H9 (cell line): ENCODE results near the gene IL15. TPM values are rescaled to one million over a fixed set of nuclear protein-coding genes. Genes with fewer than 3 reads are reported as not detected.

Source experiments
- DNase-seq: peaks from one replicate; pipeline ENCODE4 v3.0.0-alpha.2; 2017
- H2AFZ ChIP-seq: one replicate; pipeline ENCODE4 v1.6.1; 2013; ENCODE audit warnings: mild to moderate bottlenecking, low read length, control low read depth, moderate library complexity
- H2AK5ac ChIP-seq: 2 replicates; pipeline ENCODE4 v1.6.1; 2013; ENCODE audit warnings: low read length, control low read depth, mixed read lengths; ENCODE audit not compliant: insufficient read length
- H2BK120ac ChIP-seq: one replicate; pipeline ENCODE4 v1.6.1; 2013; ENCODE audit warnings: low read depth, mild to moderate bottlenecking, low read length, control low read depth, inconsistent platforms; ENCODE audit not compliant: poor library complexity, severe bottlenecking
- H2BK12ac ChIP-seq: 2 replicates; pipeline ENCODE4 v1.6.1; 2013; ENCODE audit warnings: low read length, control low read depth, mixed read lengths, low read depth; ENCODE audit not compliant: insufficient read length
- H2BK15ac ChIP-seq: 2 replicates; pipeline ENCODE4 v1.6.1; 2013; ENCODE audit warnings: low read depth, low read length, control low read depth
- H2BK20ac ChIP-seq: one replicate; pipeline ENCODE4 v1.6.1; 2013; ENCODE audit warnings: low read depth, mild to moderate bottlenecking, low read length, control low read depth, inconsistent platforms; ENCODE audit not compliant: poor library complexity, severe bottlenecking
- H2BK5ac ChIP-seq: 2 replicates; pipeline ENCODE4 v1.6.1; 2013; ENCODE audit warnings: low read length, control low read depth, mixed read lengths; ENCODE audit not compliant: insufficient read length
- H3K14ac ChIP-seq: 2 replicates; pipeline ENCODE4 v1.6.1; 2013; ENCODE audit warnings: low read length, control low read depth; ENCODE audit not compliant: insufficient read depth
- H3K18ac ChIP-seq: 2 replicates; pipeline ENCODE4 v1.6.1; 2013; ENCODE audit warnings: low read depth, mild to moderate bottlenecking, mixed read lengths, low read length, control low read depth; ENCODE audit not compliant: insufficient read length
- H3K23ac ChIP-seq: 2 replicates; pipeline ENCODE4 v1.6.1; 2013; ENCODE audit warnings: low read length, control low read depth, mixed read lengths, low read depth; ENCODE audit not compliant: insufficient read length
- H3K23me2 ChIP-seq: 2 replicates; pipeline ENCODE4 v1.6.1; 2013; ENCODE audit warnings: low read depth, mild to moderate bottlenecking, mixed read lengths, low read length, control low read depth; ENCODE audit not compliant: insufficient read length, poor library complexity, severe bottlenecking
- H3K27ac ChIP-seq: 2 replicates; pipeline ENCODE4 v1.5.1; 2013; ENCODE audit warnings: low read length, control low read depth, mixed read lengths, low read depth; ENCODE audit not compliant: insufficient read length
- H3K27me3 ChIP-seq: 2 replicates; pipeline ENCODE4 v1.6.1; 2013; ENCODE audit warnings: low read length, control low read depth, inconsistent platforms; ENCODE audit not compliant: insufficient read depth
- H3K4ac ChIP-seq: 2 replicates; pipeline ENCODE4 v1.6.1; 2013; ENCODE audit warnings: low read depth, mild to moderate bottlenecking, control low read depth, inconsistent platforms, low read length, moderate library complexity
- H3K4me1 ChIP-seq: 2 replicates; pipeline ENCODE4 v1.6.1; 2013; ENCODE audit warnings: low read length, control low read depth, inconsistent platforms; ENCODE audit not compliant: insufficient read depth
- H3K4me2 ChIP-seq: 2 replicates; pipeline ENCODE4 v1.6.1; 2013; ENCODE audit warnings: low read length, control low read depth, mixed read lengths; ENCODE audit not compliant: insufficient read length, insufficient read depth
- H3K56ac ChIP-seq: 2 replicates; pipeline ENCODE4 v1.6.1; 2013; ENCODE audit warnings: low read depth, mild to moderate bottlenecking, mixed read lengths, low read length, control low read depth; ENCODE audit not compliant: insufficient read length
- H3K79me1 ChIP-seq: 2 replicates; pipeline ENCODE4 v1.6.1; 2013; ENCODE audit warnings: low read depth, mild to moderate bottlenecking, moderate library complexity, low read length, control low read depth, inconsistent platforms; ENCODE audit not compliant: insufficient read depth, poor library complexity, severe bottlenecking
- H3K79me2 ChIP-seq: 2 replicates; pipeline ENCODE4 v1.6.1; 2013; ENCODE audit warnings: low read length, control low read depth, inconsistent platforms; ENCODE audit not compliant: insufficient read depth
- H3K9ac ChIP-seq: 2 replicates; pipeline ENCODE4 v1.6.1; 2013; ENCODE audit warnings: low read length, control low read depth, mixed read lengths; ENCODE audit not compliant: insufficient read length; ENCODE audit errors: extremely low read depth
- H3K9me3 ChIP-seq: one replicate; pipeline ENCODE4 v1.6.1; 2013; ENCODE audit warnings: low read depth, low read length, inconsistent platforms; ENCODE audit not compliant: control insufficient read depth
- H3T11ph ChIP-seq: one replicate; pipeline ENCODE4 v1.6.1; 2013; ENCODE audit warnings: mild to moderate bottlenecking, low read length, control low read depth, inconsistent platforms
- H4K20me1 ChIP-seq: one replicate; pipeline ENCODE4 v1.6.1; 2013; ENCODE audit not compliant: control insufficient read depth, insufficient read length, insufficient read depth
- H4K5ac ChIP-seq: 2 replicates; pipeline ENCODE4 v1.6.1; 2013; ENCODE audit warnings: low read depth, mild to moderate bottlenecking, mixed read lengths, low read length, control low read depth; ENCODE audit not compliant: insufficient read length
- H4K8ac ChIP-seq: replicated peaks from 2 replicates; pipeline ENCODE4 v1.6.1; 2013; ENCODE audit warnings: low read length, control low read depth, mixed read lengths, low read depth; ENCODE audit not compliant: insufficient read length
- H4K91ac ChIP-seq: 2 replicates; pipeline ENCODE4 v1.6.1; 2013; ENCODE audit warnings: low read depth, mild to moderate bottlenecking, moderate library complexity, mixed read lengths, low read length, control low read depth; ENCODE audit not compliant: insufficient read length
- H3K27ac Mint-ChIP-seq, 3 experiments: 2 replicates in 2 of 3; 3 replicates in 1 of 3; pipeline ENCODE4 v1.8.0; 2020 to 2021; ENCODE audit warnings: mixed read lengths in 3 of 3, mild to moderate bottlenecking in 1 of 3, moderate library complexity in 1 of 3
- H3K27me3 Mint-ChIP-seq: 2 replicates; pipeline ENCODE4 v1.8.0; 2021; ENCODE audit warnings: low read depth, mild to moderate bottlenecking, moderate library complexity, mixed read lengths
- H3K36me3 Mint-ChIP-seq, 3 experiments: 2 replicates in 2 of 3; 3 replicates in 1 of 3; pipeline ENCODE4 v1.8.0; 2020 to 2021; ENCODE audit warnings: low read depth in 3 of 3, mixed read lengths in 3 of 3; ENCODE audit not compliant: insufficient read depth in 1 of 3
- H3K4me1 Mint-ChIP-seq, 2 experiments: 2 replicates each; pipeline ENCODE4 v1.8.0; 2020; ENCODE audit warnings: mixed read lengths in 2 of 2
- H3K4me3 Mint-ChIP-seq, 2 experiments: 2 replicates in 1 of 2; 3 replicates in 1 of 2; pipeline ENCODE4 v1.8.0; 2020 to 2021; ENCODE audit warnings: mild to moderate bottlenecking in 2 of 2, mixed read lengths in 2 of 2, moderate library complexity in 1 of 2
- H3K9me3 Mint-ChIP-seq, 2 experiments: 2 replicates in 1 of 2; 3 replicates in 1 of 2; pipeline ENCODE4 v1.8.0; 2020; ENCODE audit warnings: mild to moderate bottlenecking in 2 of 2, mixed read lengths in 2 of 2, moderate library complexity in 1 of 2
- WGBS: extraction: QIAGEN DNeasy Blood & Tissue Kit; methylation state at CpG from one replicate; pipeline ENCODE4 v1.1.7; 2013; ENCODE audit warnings: missing lambda C conversion rate, low lambda C conversion rate, mixed read lengths; ENCODE audit not compliant: insufficient read length; ENCODE audit errors: extremely low coverage; 5-methylcytosine and 5-hydroxymethylcytosine counted together
- total RNA-seq: library from RNA; stranded (reverse); gene quantifications from 2 replicates; pipeline ENCODE4 v1.2.1, GENCODE V29; 2021
- TF ChIP-seq, protein P1 (sequence below): fragments of 200-600 bp; sonication (generic); conservative IDR thresholded peaks from 3 replicates; pipeline ENCODE4 v1.8.0; 2021; ENCODE audit warnings: antibody characterized with exemption, mild to moderate bottlenecking

Gene IL15
- total RNA-seq, 1 experiment from 2014 or later, result 0.61 TPM

DNA sequence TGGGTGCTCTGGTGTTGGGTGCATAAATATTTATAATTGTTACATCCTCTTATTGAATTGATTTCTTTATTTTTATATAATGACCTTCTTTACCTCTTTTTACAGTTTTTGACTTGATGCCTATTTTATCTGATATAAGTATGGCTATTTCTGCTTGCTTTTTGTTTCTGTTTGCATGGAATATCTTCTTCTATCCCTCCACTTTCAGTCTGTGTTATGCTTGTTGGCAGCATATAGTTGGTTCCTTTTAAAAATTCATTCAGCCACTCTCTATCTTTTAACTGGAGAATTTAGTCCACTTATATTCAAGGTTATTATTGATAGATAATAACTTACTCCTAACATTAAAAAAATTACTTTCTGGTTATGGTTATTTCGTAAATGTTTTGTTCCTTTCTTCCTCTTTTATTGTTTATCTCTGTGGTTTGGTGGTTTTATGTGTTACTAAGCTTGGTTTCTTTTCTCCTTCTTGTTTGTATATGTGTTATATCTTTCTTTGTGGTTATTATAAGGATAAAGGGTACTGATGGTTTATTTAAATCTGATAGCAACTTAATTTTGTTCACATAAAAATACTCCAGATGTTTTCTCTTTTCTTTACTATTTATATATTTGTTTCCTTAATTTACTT, 69.5 kb downstream of the IL15 start:
- DNase-seq, result no peak
- Mint-ChIP-seq H3K4me1 (no peaks in the 10 kb centered on the region), H3K27ac (no peak overlapping the region), H3K36me3 (no peaks in the 10 kb centered on the region; a peak in 1 of 7 replicates), H3K9me3 (peaks cover 10 to 14% of the 10 kb centered on the region in 2 experiments), H3K27me3 (no peaks in the 10 kb centered on the region), H3K4me3 (no peak overlapping the region)
- TF ChIP-seq, protein P1, sequence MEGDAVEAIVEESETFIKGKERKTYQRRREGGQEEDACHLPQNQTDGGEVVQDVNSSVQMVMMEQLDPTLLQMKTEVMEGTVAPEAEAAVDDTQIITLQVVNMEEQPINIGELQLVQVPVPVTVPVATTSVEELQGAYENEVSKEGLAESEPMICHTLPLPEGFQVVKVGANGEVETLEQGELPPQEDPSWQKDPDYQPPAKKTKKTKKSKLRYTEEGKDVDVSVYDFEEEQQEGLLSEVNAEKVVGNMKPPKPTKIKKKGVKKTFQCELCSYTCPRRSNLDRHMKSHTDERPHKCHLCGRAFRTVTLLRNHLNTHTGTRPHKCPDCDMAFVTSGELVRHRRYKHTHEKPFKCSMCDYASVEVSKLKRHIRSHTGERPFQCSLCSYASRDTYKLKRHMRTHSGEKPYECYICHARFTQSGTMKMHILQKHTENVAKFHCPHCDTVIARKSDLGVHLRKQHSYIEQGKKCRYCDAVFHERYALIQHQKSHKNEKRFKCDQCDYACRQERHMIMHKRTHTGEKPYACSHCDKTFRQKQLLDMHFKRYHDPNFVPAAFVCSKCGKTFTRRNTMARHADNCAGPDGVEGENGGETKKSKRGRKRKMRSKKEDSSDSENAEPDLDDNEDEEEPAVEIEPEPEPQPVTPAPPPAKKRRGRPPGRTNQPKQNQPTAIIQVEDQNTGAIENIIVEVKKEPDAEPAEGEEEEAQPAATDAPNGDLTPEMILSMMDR, result no peak
- no peak overlapping the region for H2BK5ac ChIP-seq
- no peak overlapping the region for H2BK15ac ChIP-seq
- H3K23ac ChIP-seq, result no peak overlapping the region
- no peaks in the 10 kb centered on the region for H3K79me1 ChIP-seq
- H4K91ac ChIP-seq, result no peak overlapping the region
- H4K20me1 ChIP-seq, result no peaks in the 10 kb centered on the region
- H3K27me3 ChIP-seq, result no peaks in the 10 kb centered on the region
- no peak overlapping the region for H2BK12ac ChIP-seq
- H3K14ac ChIP-seq, result no peak overlapping the region
- WGBS, result no CpG with 5 or more reads among the region's 1 CpG
- H2BK20ac ChIP-seq, result no peak overlapping the region
- H3K18ac ChIP-seq, result no peak overlapping the region
- no peak overlapping the region for H4K5ac ChIP-seq
- no peak overlapping the region for H3K27ac ChIP-seq
- H2BK120ac ChIP-seq, result no peak overlapping the region
- H3K9me3 ChIP-seq, result no peaks in the 10 kb centered on the region
- H3K23me2 ChIP-seq, result no peaks in the 10 kb centered on the region
- H3K56ac ChIP-seq, result no peak overlapping the region
- no peak overlapping the region for H2AFZ ChIP-seq
- no peak overlapping the region for H3K9ac ChIP-seq
- no peaks in the 10 kb centered on the region for H3K79me2 ChIP-seq
- H2AK5ac ChIP-seq, result no peak overlapping the region
- H3K4ac ChIP-seq, result no peak overlapping the region
- no peaks in the 10 kb centered on the region for H3K4me1 ChIP-seq
- H3T11ph ChIP-seq, result no peak overlapping the region
- H4K8ac ChIP-seq, result no peak overlapping the region
- no peak overlapping the region for H3K4me2 ChIP-seq
